Stimulated activated naive CD8-positive, alpha-beta T cell treated with anti-CD3 and anti-CD28 coated beads, Interleukin-15, Interleukin-2, amounts not matched to agents 100 ng/mL and 50 ng/mL, for 24 hours (primary cell): ENCODE data around the gene KCNK3.
A peak's percentile ranks its signal among the peaks of the same experiment; 100 is the strongest.

ENCODE experiments used
- H3K27ac Mint-ChIP-seq: one replicate; pipeline ENCODE4 v1.8.0; 2021; ENCODE audit warnings: mild to moderate bottlenecking, mixed read lengths
- H3K27me3 Mint-ChIP-seq: one replicate; pipeline ENCODE4 v1.8.0; 2021; ENCODE audit warnings: mixed read lengths
- H3K36me3 Mint-ChIP-seq: one replicate; pipeline ENCODE4 v1.8.0; 2021; ENCODE audit warnings: low read depth, mixed read lengths
- H3K4me1 Mint-ChIP-seq: one replicate; pipeline ENCODE4 v1.8.0; 2021; ENCODE audit warnings: low read depth, mixed read lengths
- H3K4me3 Mint-ChIP-seq: one replicate; pipeline ENCODE4 v1.8.0; 2021; ENCODE audit warnings: mild to moderate bottlenecking, mixed read lengths
- H3K9me3 Mint-ChIP-seq: one replicate; pipeline ENCODE4 v1.8.0; 2021; ENCODE audit warnings: mixed read lengths

KCNK3 gene

DNA sequence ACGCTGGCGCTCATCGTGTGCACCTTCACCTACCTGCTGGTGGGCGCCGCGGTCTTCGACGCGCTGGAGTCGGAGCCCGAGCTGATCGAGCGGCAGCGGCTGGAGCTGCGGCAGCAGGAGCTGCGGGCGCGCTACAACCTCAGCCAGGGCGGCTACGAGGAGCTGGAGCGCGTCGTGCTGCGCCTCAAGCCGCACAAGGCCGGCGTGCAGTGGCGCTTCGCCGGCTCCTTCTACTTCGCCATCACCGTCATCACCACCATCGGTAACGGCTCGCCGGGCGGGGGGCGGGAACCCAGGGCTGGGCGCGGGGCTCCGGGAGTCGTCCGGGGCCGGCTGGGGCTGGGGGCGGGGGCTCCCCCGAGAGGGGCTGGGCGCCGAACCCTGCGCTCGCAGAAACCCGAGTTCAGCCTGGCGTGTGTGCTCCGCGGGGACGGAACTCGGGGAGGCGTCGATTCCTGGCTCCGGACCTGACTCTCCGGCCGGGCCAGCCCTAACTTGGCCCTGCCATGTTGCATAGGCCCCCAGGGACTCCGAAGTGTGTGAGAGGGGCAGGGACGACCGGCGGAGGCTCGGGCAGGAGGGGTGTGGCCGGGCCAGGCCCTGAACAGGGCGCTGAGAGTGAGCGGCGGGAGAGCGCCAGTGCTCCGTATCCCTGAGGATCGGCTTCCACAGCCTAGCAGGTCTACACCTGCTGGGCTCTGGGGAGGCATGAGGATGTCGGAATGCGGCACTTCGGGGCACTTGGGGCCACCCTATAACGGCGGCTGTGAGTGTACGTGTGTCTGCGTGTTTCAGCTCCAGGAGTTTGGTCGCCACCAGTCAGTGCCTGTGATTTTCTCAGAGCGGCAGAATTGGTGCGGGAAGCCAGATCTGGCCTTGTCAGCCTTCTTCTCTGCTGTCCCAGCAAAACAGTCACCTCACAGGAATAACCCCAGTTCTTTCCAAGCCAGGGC, 651 bp downstream of the KCNK3 start:
- Mint-ChIP-seq H3K4me3 (no peak overlapping the region), H3K36me3 (no peaks in the 10 kb centered on the region), H3K4me1 (no peaks in the 10 kb centered on the region), H3K27me3 (peaks cover 77% of the 10 kb centered on the region), H3K27ac (peak overlapping the region; percentile 26), H3K9me3 (no peaks in the 10 kb centered on the region)

DNA sequence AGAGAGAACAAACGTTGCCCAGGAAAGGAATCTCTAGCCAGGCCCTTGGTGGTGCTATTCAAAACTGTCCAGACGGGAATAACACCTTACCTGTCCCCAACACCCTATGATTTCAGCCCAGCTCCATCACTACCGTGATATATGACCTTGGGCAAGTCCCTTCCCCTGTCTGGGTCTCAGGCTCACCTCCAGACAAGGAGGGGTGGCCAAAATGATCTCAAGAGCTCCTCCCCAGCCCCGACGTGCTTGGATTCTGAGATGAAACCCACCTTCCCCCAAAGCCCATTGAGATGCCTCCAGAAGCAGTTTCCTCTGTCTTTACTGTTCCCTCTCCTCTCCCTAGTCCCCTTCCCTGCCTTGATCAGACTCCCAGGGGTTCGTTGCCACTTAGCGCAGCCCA, 1.5 kb downstream of the KCNK3 start:
- Mint-ChIP-seq H3K27me3 (peaks cover 73% of the 10 kb centered on the region), H3K36me3 (no peaks in the 10 kb centered on the region), H3K4me3 (no peak overlapping the region), H3K27ac (peak overlapping the region; percentile 26), H3K9me3 (no peaks in the 10 kb centered on the region), H3K4me1 (no peaks in the 10 kb centered on the region)

DNA sequence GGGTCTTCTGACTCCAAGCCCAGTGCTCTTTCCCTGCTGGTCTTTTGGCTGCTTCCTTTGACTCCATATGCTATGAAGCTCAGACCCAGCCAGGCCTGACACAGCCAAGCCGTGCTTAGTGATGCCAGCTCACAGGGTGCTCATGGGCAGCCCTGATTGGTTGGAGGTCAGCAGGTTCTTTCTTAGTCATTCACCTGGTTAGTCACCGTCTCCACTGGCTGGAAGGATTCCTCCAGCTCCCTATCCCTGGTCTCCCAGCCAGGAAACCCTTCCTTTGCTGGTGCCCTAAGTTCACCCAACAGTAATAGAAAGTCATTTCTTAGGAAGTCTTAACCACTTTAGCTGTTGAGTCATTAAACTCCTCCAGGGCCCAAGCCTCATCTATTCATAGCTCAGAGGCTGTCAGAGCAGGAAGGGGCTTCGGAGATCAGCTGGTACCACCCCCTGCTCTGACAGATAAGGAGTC, 3.9 kb downstream of the KCNK3 start:
- H3K9me3 Mint-ChIP-seq, result no peaks in the 10 kb centered on the region
- H3K27me3 Mint-ChIP-seq, result peaks cover 62% of the 10 kb centered on the region
- no peaks in the 10 kb centered on the region for H3K36me3 Mint-ChIP-seq
- no peak overlapping the region for H3K4me3 Mint-ChIP-seq
- H3K4me1 Mint-ChIP-seq, result no peaks in the 10 kb centered on the region
- no peak overlapping the region for H3K27ac Mint-ChIP-seq

GRCh38 chr2:26697425-26697824, 4.9 kb downstream of the KCNK3 start:
- H3K27ac Mint-ChIP-seq, result no peak overlapping the region
- H3K4me3 Mint-ChIP-seq, result no peak overlapping the region
- H3K27me3 Mint-ChIP-seq, result peaks cover 54% of the 10 kb centered on the region
- H3K9me3 Mint-ChIP-seq, result no peaks in the 10 kb centered on the region
- H3K4me1 Mint-ChIP-seq, result no peaks in the 10 kb centered on the region
- H3K36me3 Mint-ChIP-seq, result no peaks in the 10 kb centered on the region

GRCh38 chr2:26699295-26699694, 6.8 kb downstream of the KCNK3 start:
- H3K9me3 Mint-ChIP-seq, result no peaks in the 10 kb centered on the region
- H3K4me3 Mint-ChIP-seq, result no peak overlapping the region
- H3K4me1 Mint-ChIP-seq, result no peaks in the 10 kb centered on the region
- H3K36me3 Mint-ChIP-seq, result no peaks in the 10 kb centered on the region
- H3K27ac Mint-ChIP-seq, result no peak overlapping the region
- H3K27me3 Mint-ChIP-seq, result peaks cover 46% of the 10 kb centered on the region

DNA sequence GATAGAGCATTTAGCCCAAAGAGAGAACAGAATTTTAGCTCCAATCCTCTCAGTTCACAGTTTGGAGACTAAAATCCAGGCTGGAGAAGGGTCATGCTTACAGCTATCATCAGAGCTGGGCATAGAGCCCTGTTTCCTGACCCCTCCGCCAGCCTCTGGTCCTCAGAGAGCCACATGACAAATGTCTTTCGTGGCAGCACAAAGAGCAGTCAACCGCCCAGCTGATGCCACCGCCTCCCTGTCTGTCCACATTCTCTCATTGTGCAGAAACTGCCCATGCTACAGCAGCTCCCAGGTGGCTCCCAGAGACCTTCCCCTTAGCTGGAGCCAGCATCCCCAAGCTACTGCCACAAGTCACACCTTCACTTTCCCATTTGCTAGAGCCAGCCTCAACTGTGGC, 7.6 kb downstream of the KCNK3 start:
- Mint-ChIP-seq H3K9me3 (no peaks in the 10 kb centered on the region), H3K4me1 (no peaks in the 10 kb centered on the region), H3K4me3 (no peak overlapping the region), H3K36me3 (no peaks in the 10 kb centered on the region), H3K27ac (no peak overlapping the region), H3K27me3 (peaks cover 41% of the 10 kb centered on the region)

DNA sequence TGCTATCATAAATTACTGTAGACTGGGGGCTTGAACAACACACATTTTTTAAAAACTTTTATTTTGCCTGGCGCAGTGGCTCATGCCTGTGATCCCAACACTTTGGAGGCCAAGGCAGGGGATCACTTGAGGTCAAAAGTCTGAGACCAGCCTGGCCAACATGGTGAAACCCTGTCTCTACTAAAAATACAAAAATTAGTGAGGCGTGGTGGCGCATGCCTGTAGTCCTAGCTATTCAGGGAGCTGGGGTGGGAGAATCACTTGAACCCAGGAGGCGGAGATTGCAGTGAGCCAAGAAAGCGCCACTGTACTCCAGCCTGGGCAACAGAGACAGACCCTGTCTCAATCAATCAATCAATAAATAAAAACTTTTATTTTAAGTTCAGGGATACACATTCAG, 9.1 kb downstream of the KCNK3 start:
- Mint-ChIP-seq H3K27me3 (peaks cover 27% of the 10 kb centered on the region), H3K36me3 (no peaks in the 10 kb centered on the region), H3K4me3 (no peak overlapping the region), H3K27ac (no peak overlapping the region), H3K4me1 (no peaks in the 10 kb centered on the region), H3K9me3 (no peaks in the 10 kb centered on the region)

GRCh38 chr2:26702025-26702424, 9.5 kb downstream of the KCNK3 start:
- Mint-ChIP-seq H3K9me3 (no peaks in the 10 kb centered on the region), H3K36me3 (no peaks in the 10 kb centered on the region), H3K4me1 (no peaks in the 10 kb centered on the region), H3K27me3 (peaks cover 22% of the 10 kb centered on the region), H3K27ac (no peak overlapping the region), H3K4me3 (no peak overlapping the region)

- H3K36me3 Mint-ChIP-seq, result no peaks in the 10 kb centered on the region
- H3K4me1 Mint-ChIP-seq, result no peaks in the 10 kb centered on the region
- H3K27me3 Mint-ChIP-seq, result peaks cover 12% of the 10 kb centered on the region
- H3K4me3 Mint-ChIP-seq, result no peak overlapping the region
- H3K9me3 Mint-ChIP-seq, result no peaks in the 10 kb centered on the region
- no peak overlapping the region for H3K27ac Mint-ChIP-seq
Observed at GRCh38 chr2:26704441-26704977, 12.0 kb downstream of the KCNK3 start.

- H3K9me3 Mint-ChIP-seq, result no peaks in the 10 kb centered on the region
- no peak overlapping the region for H3K4me3 Mint-ChIP-seq
- H3K4me1 Mint-ChIP-seq, result no peaks in the 10 kb centered on the region
- H3K27ac Mint-ChIP-seq, result no peak overlapping the region
- H3K27me3 Mint-ChIP-seq, result peaks cover 11% of the 10 kb centered on the region
- no peaks in the 10 kb centered on the region for H3K36me3 Mint-ChIP-seq
Observed at GRCh38 chr2:26705126-26705525, 12.6 kb downstream of the KCNK3 start.

GRCh38 chr2:26706093-26706492, 13.6 kb downstream of the KCNK3 start:
- Mint-ChIP-seq H3K27ac (no peak overlapping the region), H3K27me3 (peaks cover 4% of the 10 kb centered on the region), H3K4me3 (no peak overlapping the region), H3K9me3 (no peaks in the 10 kb centered on the region), H3K4me1 (no peaks in the 10 kb centered on the region), H3K36me3 (no peaks in the 10 kb centered on the region)

DNA sequence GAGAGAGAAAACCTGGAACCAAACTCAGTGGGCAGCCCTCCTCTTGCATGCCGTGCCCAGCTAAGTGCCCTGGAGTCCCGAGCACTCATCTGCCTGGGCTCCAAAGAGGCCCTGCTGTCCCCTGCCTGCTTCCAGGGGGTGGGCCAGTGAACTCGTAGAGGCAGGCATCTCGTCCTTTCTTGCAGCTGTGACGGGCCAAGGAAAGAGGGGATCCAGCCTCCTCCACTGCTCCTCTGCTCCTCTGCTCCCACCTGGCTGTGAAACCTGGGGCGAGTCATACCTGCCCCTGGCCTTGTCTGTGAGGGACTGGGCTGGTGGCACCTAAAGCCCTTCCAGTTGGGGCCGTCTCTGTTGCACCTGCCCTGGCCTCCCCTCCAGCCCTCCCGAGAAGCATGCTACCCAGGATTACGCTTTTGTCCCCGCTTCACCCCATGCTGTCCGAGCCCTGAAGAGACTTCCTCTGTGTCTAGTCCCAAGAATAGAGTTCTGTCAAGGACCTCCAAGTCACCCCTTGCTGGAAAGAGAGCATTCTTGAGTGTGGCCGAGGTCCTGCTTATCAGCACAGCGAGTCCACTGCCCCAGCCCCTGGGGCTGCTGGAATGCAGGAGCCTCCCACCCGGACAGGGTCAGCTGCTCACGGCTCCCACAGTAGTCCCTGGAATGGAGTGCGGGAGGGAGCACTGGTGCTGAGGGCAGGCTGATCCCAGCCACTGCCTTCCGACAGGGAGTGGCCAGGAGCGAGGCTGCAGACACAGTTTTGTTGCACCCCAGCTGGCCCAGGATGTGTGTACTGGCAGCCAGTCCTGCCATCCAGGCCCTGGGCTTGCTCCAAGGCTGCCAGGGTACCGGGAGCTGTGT, 14.3 kb downstream of the KCNK3 start:
- no peaks in the 10 kb centered on the region for H3K4me1 Mint-ChIP-seq
- H3K9me3 Mint-ChIP-seq, result no peaks in the 10 kb centered on the region
- no peak overlapping the region for H3K27ac Mint-ChIP-seq
- H3K4me3 Mint-ChIP-seq, result no peak overlapping the region
- H3K27me3 Mint-ChIP-seq, result peaks cover 4% of the 10 kb centered on the region
- no peaks in the 10 kb centered on the region for H3K36me3 Mint-ChIP-seq

DNA sequence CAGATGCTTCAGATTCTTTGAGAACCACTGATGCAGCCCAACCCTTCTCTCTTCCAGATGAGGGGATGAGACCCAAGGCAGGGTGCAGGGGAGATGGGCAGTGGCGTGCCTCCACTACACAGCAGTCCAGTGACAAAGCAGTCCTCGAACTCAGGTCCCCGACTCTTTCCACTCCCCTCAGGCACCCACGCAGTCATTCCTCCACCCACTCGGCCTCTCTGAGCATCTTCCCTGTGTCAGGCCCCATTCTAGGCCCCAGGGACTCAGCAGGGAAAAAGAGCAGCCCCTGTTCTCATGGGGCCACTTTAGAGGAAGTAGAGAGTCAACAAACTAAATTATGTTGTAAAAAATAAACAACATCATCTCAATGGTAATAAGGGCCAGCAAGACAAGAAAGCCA, 15.2 kb downstream of the KCNK3 start:
- Mint-ChIP-seq H3K27me3 (peaks cover 4% of the 10 kb centered on the region), H3K4me3 (no peak overlapping the region), H3K36me3 (no peaks in the 10 kb centered on the region), H3K27ac (no peak overlapping the region), H3K9me3 (no peaks in the 10 kb centered on the region), H3K4me1 (no peaks in the 10 kb centered on the region)

DNA sequence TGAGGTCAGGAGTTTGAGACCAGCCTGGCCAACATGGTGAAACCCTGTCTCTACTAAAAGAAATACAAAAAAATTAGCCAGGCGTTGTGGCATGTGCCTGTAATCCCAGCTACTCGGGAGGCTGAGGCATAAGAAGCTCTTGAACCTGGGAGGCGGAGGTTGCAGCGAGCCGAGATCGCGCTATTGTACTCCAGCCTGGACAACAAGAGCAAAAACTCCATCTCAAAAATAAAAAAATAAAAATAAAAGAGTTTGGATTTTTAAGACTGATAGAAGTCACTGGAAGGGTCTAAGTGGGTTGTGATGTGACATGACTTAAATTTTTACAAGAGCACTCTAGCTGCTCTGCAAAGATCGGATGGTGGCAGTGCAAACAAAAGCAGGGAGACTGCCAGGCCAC, 15.9 kb downstream of the KCNK3 start:
- Mint-ChIP-seq H3K4me3 (no peak overlapping the region), H3K4me1 (no peaks in the 10 kb centered on the region), H3K36me3 (no peaks in the 10 kb centered on the region), H3K27me3 (peaks cover 4% of the 10 kb centered on the region), H3K27ac (no peak overlapping the region), H3K9me3 (no peaks in the 10 kb centered on the region)
